ENCODE results near the gene C4B.
"Not testable (repeated sequence)": the region's sequence is repeated elsewhere in the genome, so short reads cannot be mapped to it uniquely, and the experiment has no call there.

GRCh38 chr6:32053314-32053713 is 38.7 kb downstream of the C4B start:
- TF ChIP-seq SP1 (IDR thresholded peaks at IDR 0.05); PKNOX1 (IDR thresholded peaks at IDR 0.05); ELF4 (IDR thresholded peaks at IDR 0.05); CTBP1 (IDR thresholded peaks at IDR 0.05; ENCODE audit: borderline replicate concordance); SUZ12 (IDR thresholded peaks at IDR 0.05); FOXA1 (IDR thresholded peaks at IDR 0.05); ARNT (IDR thresholded peaks at IDR 0.05); TARDBP (IDR thresholded peaks at IDR 0.05): not testable (repeated sequence)
